Middle frontal gyrus (tissue), 1 donor: Measurements from ENCODE around the gene TANC1.

Source experiments
- DNase-seq: peaks from one replicate; pipeline ENCODE4 v3.0.0-alpha.2; 2015; ENCODE audit warnings: low spot score; ENCODE audit errors: extremely low spot score

Gene TANC1

GRCh38 chr2:159218389-159218788 is 249.9 kb downstream of the TANC1 start:
- no peak for DNase-seq

GRCh38 chr2:159219394-159219998 is 251.1 kb downstream of the TANC1 start:
- no peak for DNase-seq

GRCh38 chr2:159224061-159224813 is 255.8 kb downstream of the TANC1 start:
- no peak for DNase-seq

- DNase-seq = no peak
Measured at GRCh38 chr2:159225025-159226016, 256.9 kb downstream of the TANC1 start.

- no peak for DNase-seq
Measured at GRCh38 chr2:159226059-159226461, 257.6 kb downstream of the TANC1 start.

GRCh38 chr2:159226608-159227385 is 258.4 kb downstream of the TANC1 start:
- DNase-seq = no peak

- no peak for DNase-seq
Measured at GRCh38 chr2:159227467-159227866, 259.0 kb downstream of the TANC1 start.

- DNase-seq = no peak
Measured at GRCh38 chr2:159228081-159228581, 259.7 kb downstream of the TANC1 start.

GRCh38 chr2:159229476-159230144 is 261.2 kb downstream of the TANC1 start:
- DNase-seq = no peak

GRCh38 chr2:159230145-159230877 is 261.9 kb downstream of the TANC1 start:
- no peak for DNase-seq

GRCh38 chr2:159232456-159233170 is 264.2 kb downstream of the TANC1 start:
- DNase-seq = no peak

- DNase-seq = no peak
Measured at GRCh38 chr2:159234868-159235267, 266.4 kb downstream of the TANC1 start.

- DNase-seq = no peak
Measured at GRCh38 chr2:159243529-159243928, 275.1 kb downstream of the TANC1 start.

GRCh38 chr2:159246325-159246988 is 278.0 kb downstream of the TANC1 start:
- no peak for DNase-seq

- no peak for DNase-seq
Measured at GRCh38 chr2:159249990-159250715, 281.7 kb downstream of the TANC1 start.

- DNase-seq = no peak
Measured at GRCh38 chr2:159251296-159252173, 283.1 kb downstream of the TANC1 start.

- no peak for DNase-seq
Measured at GRCh38 chr2:159252905-159253304, 284.5 kb downstream of the TANC1 start.
